Right lung (tissue), 5 donors: Measurements from ENCODE around the gene ST14. TPM values are rescaled to one million over a fixed set of nuclear protein-coding genes. Genes with fewer than 3 reads are reported as not detected.
"Not testable (repeated sequence)": the region's sequence is repeated elsewhere in the genome, so short reads cannot be mapped to it uniquely, and the experiment has no call there.

Experiments
- DNase-seq, 2 donors: peaks; one replicate each; pipeline ENCODE4 v3.0.0-alpha.2; 2013
- polyA plus RNA-seq, 5 donors: library from polyadenylated mRNA; unstranded; fragments of 120-200 nt; gene quantifications; one replicate each; pipeline versions ENCODE4 v1.2.1 to v1.2.3, GENCODE V29; 2013; ENCODE audit warnings: inconsistent platforms in 1 of 5, low replicate concordance in 1 of 5; ENCODE audit not compliant: insufficient read length in 5 of 5, insufficient read depth in 1 of 5

ST14 gene
- polyA plus RNA-seq, 5 donors: 22.3 to 43.2 (median 35.1) TPM

- DNase-seq: no peak
These were observed 24.5 kb downstream of the ST14 start for GRCh38 chr11:130183878-130184610.

GRCh38 chr11:130187096-130187495, 27.5 kb downstream of the ST14 start:
- DNase-seq: no peak

- DNase-seq: no peak
These were observed 28.5 kb downstream of the ST14 start for GRCh38 chr11:130188047-130188446.

GRCh38 chr11:130188585-130189347, 29.2 kb downstream of the ST14 start:
- DNase-seq: no peak

GRCh38 chr11:130189492-130190210, 30.1 kb downstream of the ST14 start:
- no peak for DNase-seq

GRCh38 chr11:130190371-130190881, 30.8 kb downstream of the ST14 start:
- DNase-seq: no peak

- DNase-seq: no peak
These were observed 32.3 kb downstream of the ST14 start for GRCh38 chr11:130191896-130192295.

GRCh38 chr11:130192845-130193267, 33.3 kb downstream of the ST14 start:
- DNase-seq: no peak

GRCh38 chr11:130193551-130193950, 34.0 kb downstream of the ST14 start:
- not testable (repeated sequence) for DNase-seq

GRCh38 chr11:130194241-130195023, 34.9 kb downstream of the ST14 start:
- no peak for DNase-seq

GRCh38 chr11:130197386-130198035, 37.9 kb downstream of the ST14 start:
- DNase-seq: no peak

GRCh38 chr11:130198292-130198691, 38.7 kb downstream of the ST14 start:
- DNase-seq: no peak

- no peak for DNase-seq
These were observed 39.4 kb downstream of the ST14 start for GRCh38 chr11:130198964-130199363.

- DNase-seq: no peak
These were observed 40.2 kb downstream of the ST14 start for GRCh38 chr11:130199792-130200191.

GRCh38 chr11:130201026-130201425, 41.4 kb downstream of the ST14 start:
- no peak for DNase-seq

GRCh38 chr11:130202009-130202817, 42.6 kb downstream of the ST14 start:
- no peak for DNase-seq

GRCh38 chr11:130202818-130203689, 43.5 kb downstream of the ST14 start:
- DNase-seq: no peak

GRCh38 chr11:130203766-130204702, 44.5 kb downstream of the ST14 start:
- DNase-seq: no peak
